Stimulated activated naive CD8-positive, alpha-beta T cell treated with anti-CD3 and anti-CD28 coated beads, Interleukin-15, Interleukin-2, amounts not matched to agents 100 U/mL and 50 U/mL, for 24 hours (primary cell): Measurements from ENCODE around the gene SLC51A.
"Not testable (repeated sequence)": the region's sequence is repeated elsewhere in the genome, so short reads cannot be mapped to it uniquely, and the experiment has no call there.

Experiments
- ATAC-seq: fragments of 150-1000 bp; cut with Tn5 transposase; one replicate; pipeline ENCODE4 v1.10.0; 2021
- DNase-seq: peaks from one replicate; pipeline ENCODE4 v3.0.0; 2021

The SLC51A gene

GRCh38 chr3:196216089-196216564, at the start of gene SLC51A:
TSS of gene SLC51A (plus strand) at chr3:196216534. CDS start at chr3:196216713, 179 bp downstream.
- DNase-seq (no peak), ATAC-seq (no peak)

GRCh38 chr3:196166741-196167140, 49.6 kb upstream of the SLC51A start:
- ATAC-seq = peak; percentile 83

GRCh38 chr3:196168808-196169391, 47.4 kb upstream of the SLC51A start:
- ATAC-seq = no peak
- DNase-seq = no peak

More at GRCh38 chr3:196166741-196167140, 49.6 kb upstream of the SLC51A start:
- DNase-seq = peak; percentile 42

DNA sequence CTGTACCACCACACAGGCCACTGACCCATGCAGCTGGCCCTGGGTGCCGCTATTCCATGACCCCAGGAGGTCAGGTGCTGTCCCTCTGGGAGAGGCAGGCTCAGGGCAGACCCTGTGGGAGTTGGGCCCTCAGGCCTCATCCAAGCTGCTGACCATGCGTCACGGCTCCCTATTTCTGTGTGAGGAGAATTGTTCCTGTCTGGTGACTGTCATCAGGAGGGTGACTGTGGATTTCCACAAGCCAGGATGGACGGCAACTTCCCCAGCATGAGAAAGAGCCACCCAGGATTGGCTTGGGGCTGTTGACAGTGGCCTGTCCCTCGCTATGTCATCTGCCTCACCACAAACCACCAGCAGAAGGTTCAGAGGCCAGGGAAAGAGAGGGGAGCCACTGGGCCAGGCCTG, 46.5 kb upstream of the SLC51A start:
- no peak for DNase-seq

DNA sequence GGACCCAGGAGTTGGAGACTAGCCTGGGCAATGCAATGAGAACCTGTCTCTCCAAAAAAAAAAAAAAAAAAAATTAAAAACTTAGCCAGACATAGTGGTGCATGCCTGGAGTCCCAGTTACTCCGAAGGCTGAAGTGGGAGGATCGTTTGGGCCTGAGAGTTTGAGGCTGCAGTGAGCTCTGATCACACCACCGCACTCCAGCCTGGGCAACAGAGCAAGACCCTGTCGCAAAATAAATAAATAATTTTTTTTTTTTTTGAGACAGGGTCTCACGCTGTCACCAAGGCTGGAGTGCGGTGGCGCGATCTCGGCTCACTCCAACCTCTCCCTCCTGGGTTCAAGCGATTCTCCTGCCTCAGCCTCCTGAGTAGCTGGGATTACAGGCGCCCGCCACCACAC, 46.0 kb upstream of the SLC51A start:
- ATAC-seq, DNase-seq: not testable (repeated sequence)

More for the DNA sequence above, 46.5 kb upstream of the SLC51A start:
- no peak for ATAC-seq

- no peak for DNase-seq
- ATAC-seq = no peak
Measured at GRCh38 chr3:196174652-196175051, 41.7 kb upstream of the SLC51A start.

DNA sequence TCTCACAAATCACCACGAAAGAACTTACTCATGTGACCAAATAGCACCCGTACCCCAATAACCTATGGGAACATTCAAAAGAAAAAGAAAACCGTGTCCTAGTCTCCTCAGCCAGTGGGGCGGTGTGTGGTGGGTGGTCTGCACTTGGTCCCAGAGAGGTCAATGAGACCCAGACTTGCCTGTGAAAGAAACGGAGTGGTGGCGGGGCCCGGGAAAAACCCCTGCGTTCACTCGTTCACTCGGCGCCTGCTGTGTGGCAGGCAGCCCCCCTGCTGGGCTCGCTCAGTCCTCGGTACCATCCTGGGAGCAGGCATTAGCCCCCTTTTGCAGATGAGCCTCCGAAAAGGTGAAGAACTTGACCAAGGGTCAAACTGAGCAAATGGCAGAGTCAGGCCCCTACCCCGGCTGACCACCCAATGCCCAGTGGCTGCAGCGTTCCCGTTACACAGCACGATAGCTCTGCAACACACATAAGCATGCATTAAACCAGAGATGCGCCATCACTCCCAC, 41.2 kb upstream of the SLC51A start:
- DNase-seq (no peak), ATAC-seq (no peak)

DNA sequence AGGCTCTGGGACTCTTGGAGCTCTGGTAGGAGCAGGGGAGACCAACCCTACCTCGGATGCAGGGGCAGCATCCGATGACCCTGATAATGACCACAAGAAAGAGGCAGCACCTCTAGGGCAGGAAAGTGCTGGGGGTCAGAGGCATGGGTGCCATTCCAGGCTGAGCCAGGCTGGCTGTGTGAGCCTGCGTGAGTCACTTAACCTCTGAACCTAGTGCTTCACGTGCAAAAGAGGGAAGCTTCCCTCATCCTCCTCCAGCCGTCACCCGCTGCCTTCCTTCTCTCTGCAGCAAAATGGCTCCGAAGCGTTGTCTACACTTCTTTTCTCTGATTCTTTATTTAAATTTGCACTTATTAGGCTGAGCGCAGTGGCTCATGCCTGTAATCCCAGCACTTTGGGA, 40.6 kb upstream of the SLC51A start:
- DNase-seq (no peak), ATAC-seq (no peak)

DNA sequence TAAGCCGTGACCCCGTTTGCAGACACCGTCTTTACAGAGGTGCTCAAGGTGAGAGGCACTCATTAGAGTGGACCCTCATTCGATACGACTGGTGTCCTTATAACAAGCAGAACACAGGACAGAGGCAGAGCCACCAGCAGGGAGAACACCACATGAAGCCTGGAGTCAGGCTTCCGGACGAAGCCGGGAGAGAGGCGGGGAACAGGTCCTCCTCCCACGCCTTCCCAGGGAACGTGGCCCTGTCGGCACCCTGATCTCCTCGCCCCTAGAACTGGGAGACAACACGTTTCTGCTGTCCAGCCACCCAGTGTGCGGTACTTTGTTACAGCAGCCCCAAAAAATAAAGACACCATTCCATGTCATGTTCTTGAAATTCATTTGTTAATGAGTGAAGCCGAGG, 38.8 kb upstream of the SLC51A start:
- ATAC-seq = no peak

GRCh38 chr3:196177967-196178366, 38.4 kb upstream of the SLC51A start:
- DNase-seq = no peak
- no peak for ATAC-seq

More for the DNA sequence above, 38.8 kb upstream of the SLC51A start:
- DNase-seq = no peak

GRCh38 chr3:196178993-196179379, 37.3 kb upstream of the SLC51A start:
- no peak for DNase-seq

GRCh38 chr3:196179380-196180308, 36.7 kb upstream of the SLC51A start:
- ATAC-seq (peak; percentile 88), DNase-seq (peak; percentile 91)

More at GRCh38 chr3:196178993-196179379, 37.3 kb upstream of the SLC51A start:
- ATAC-seq = no peak

- no peak for ATAC-seq
- no peak for DNase-seq
Measured at GRCh38 chr3:196180346-196180745, 36.0 kb upstream of the SLC51A start.

DNA sequence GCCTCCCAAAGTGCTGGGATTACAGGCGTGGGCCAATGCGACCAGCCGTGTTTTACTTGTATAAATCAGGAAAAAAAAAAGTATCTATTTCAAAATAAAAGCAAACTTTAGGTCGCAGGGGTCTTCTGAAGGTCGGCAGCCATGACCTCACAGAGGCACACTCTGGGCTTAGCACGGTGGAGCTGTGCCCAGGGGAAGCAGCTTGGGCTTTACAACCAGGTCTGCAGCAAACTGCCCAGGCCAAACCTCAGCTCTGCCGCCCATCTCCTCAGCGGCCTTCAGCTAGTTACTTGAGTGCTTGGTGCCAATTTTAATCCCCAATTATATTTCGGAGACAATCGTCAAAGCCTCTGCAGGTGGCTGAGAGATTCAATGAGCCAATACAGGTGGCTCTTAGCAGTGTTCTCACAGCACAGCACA, 35.2 kb upstream of the SLC51A start:
- DNase-seq (no peak), ATAC-seq (no peak)

DNA sequence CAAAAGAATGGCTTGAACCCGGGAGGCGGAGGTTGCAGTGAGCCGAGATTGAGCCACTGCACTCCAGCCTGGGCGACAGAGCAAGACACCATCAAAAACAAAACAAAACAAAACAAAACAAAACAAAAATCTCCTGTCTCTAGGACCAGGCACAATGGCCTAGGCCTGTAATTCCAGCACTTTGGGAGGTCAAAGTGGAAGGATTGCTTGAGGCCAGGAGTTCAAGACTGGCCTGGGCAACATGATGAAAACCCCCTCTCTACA, 32.2 kb upstream of the SLC51A start:
- DNase-seq, ATAC-seq: not testable (repeated sequence)

DNA sequence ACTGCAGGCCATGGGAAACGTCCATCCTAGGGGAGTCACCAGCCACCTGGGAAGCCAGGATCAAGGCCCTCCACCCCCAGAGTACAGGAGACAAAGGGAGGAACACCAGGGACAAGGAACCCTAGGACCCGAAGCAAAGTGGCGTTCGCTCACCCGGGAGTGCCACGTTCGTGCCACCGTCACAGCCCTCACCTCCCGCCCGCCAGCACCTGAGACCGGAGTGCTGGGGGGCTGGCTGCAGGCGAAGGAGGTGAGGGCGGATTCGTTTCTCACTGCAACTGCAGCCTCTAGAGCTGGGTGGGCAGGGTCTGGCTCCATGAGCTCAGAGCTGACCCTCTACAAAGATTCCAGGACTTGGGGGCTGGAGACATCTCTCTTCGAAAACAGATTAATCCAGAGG, 31.5 kb upstream of the SLC51A start:
- DNase-seq (no peak), ATAC-seq (no peak)

DNA sequence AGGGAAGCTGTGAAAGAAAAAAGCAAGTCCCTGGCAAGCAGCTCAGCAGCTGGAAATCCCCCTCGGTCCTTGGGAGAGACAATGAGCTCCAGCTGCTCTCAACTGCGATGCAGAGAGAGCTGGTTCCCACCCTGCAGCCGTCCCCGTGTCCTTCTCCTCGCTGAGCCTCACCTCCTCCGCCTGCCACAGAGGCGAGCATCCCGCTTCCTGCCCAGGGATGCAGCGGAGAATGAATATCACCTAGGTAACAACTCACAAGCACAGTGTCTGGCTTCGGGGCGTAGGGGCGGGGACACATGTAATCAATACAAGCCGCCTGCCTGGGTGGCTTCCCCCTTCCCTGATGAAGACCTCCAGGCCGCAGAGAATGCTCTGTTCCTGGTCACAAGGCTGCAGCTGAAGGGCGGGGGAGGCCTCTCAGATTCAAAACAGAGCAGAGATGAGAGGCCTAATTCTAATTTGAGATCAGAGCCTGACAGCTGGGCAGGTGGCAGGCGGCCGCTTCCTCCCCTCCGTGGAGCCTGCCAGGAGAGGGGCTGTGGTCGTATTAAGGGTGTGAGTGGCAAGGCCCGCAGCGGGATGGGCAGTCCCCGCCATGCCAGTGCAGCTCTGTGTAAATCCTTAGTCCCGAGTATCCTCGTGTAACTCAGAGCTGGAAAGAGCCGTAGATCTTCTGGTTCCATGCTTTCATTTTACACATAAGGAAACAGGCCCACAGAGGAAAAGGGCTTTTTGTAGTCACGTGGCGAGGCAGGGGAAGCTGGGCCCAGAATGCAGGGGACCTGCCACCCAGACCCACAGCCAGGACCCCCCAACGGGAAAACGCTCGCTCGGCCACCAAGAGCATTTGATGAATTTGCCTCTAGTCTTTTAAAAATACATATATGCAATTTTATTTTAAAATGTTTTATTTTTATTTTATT, 29.4 kb upstream of the SLC51A start:
- no peak for ATAC-seq

GRCh38 chr3:196189566-196190347, 26.6 kb upstream of the SLC51A start:
- DNase-seq = no peak
- ATAC-seq = no peak

More for the DNA sequence above, 29.4 kb upstream of the SLC51A start:
- DNase-seq = no peak

GRCh38 chr3:196192036-196192523, 24.3 kb upstream of the SLC51A start:
- ATAC-seq = peak; percentile 51

GRCh38 chr3:196192524-196193051, 23.7 kb upstream of the SLC51A start:
- ATAC-seq (no peak), DNase-seq (peak; percentile 42)

More at GRCh38 chr3:196192036-196192523, 24.3 kb upstream of the SLC51A start:
- DNase-seq = peak; percentile 67
